ENCODE measurements around the gene TARBP1. TPM values are rescaled to one million over a fixed set of nuclear protein-coding genes. Genes with fewer than 3 reads are reported as not detected.

Gene TARBP1
- total RNA-seq, 2 donors from 2014 or later: 5.5 to 11.3 TPM

- Histone ChIP-seq H3K9me3 (peaks cover 3 to 10% of the 10 kb centered on the region in 2 donors), H3K36me3 (peaks cover 6% of the 10 kb centered on the region), H3K4me3 (no peak overlapping the region), H3K4me1 (peaks cover 0 to 4% of the 10 kb centered on the region in 2 donors), H3K27me3 (no peaks in the 10 kb centered on the region), H3K27ac (no peak overlapping the region)
- no peak for DNase-seq (ENCODE audit: low spot score)
- TF ChIP-seq CTCF (IDR thresholded peaks at IDR 0.05): no peak
These were observed 38.6 kb downstream of the TARBP1 start for GRCh38 chr1:234440348-234440747.

DNA sequence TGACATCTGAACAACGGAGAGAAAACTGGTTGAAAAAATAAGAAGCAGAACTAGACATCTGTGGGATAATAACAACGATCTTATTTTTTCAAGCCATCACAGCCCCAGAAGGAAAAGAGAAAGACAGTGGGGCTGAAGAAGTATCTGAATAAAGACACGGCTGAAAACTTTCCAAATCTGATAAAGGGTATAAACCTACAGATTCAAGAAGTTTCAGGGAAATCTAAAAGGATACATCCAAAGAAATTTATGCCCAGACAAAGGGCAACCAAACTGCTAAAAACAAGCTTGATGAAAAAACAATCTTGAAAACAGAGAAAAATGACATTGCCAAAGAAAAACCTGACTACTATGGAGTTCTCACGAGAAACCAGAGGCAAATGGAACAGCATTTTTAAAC, 40.4 kb downstream of the TARBP1 start:
- no peak for DNase-seq (ENCODE audit: low spot score)
- H3K36me3 ChIP-seq: peaks cover 3% of the 10 kb centered on the region
- no peak overlapping the region for H3K4me3 ChIP-seq
- TF ChIP-seq CTCF (IDR thresholded peaks at IDR 0.05): no peak
- H3K4me1 ChIP-seq: peaks cover 0 to 4% of the 10 kb centered on the region in 2 donors
- no peaks in the 10 kb centered on the region for H3K27me3 ChIP-seq
- H3K9me3 ChIP-seq: peaks cover 3 to 10% of the 10 kb centered on the region in 2 donors
- no peak overlapping the region for H3K27ac ChIP-seq

GRCh38 chr1:234437423-234438171, 41.4 kb downstream of the TARBP1 start:
- H3K36me3 ChIP-seq: peaks cover 5% of the 10 kb centered on the region
- H3K27me3 ChIP-seq: no peaks in the 10 kb centered on the region
- no peak for TF ChIP-seq CTCF (IDR thresholded peaks at IDR 0.05)
- no peak overlapping the region for H3K27ac ChIP-seq
- H3K4me3 ChIP-seq: no peak overlapping the region
- H3K4me1 ChIP-seq: peaks cover 0 to 4% of the 10 kb centered on the region in 2 donors
- DNase-seq (ENCODE audit: low spot score): no peak
- H3K9me3 ChIP-seq: peaks cover 3 to 10% of the 10 kb centered on the region in 2 donors

- Histone ChIP-seq H3K4me3 (no peak overlapping the region), H3K27me3 (no peaks in the 10 kb centered on the region), H3K4me1 (peaks cover 0 to 4% of the 10 kb centered on the region in 2 donors), H3K27ac (no peak overlapping the region), H3K36me3 (peaks cover 5% of the 10 kb centered on the region), H3K9me3 (peaks cover 0 to 10% of the 10 kb centered on the region in 2 donors)
- no peak for TF ChIP-seq CTCF (IDR thresholded peaks at IDR 0.05)
- no peak for DNase-seq (ENCODE audit: low spot score)
These were observed 43.4 kb downstream of the TARBP1 start for GRCh38 chr1:234435620-234436019.

DNA sequence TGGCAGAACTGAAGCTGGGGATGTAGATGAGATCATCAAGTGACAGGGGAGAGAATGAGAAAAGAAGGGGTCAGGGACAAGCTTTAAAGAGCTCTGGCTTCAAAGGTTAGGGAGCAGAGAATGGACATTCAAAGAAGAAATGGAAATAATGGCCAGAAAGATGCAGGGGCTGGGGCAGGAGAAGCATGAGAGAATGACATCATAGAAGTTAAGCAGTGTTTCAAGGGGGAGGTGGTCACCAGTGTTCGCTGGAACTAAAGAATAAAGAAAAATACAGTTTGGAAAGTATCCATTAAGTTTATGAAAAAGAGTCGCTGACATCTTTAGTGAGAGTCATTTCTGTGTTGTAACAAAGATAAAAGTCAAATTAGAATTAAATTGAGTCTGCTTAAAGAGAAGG, 44.3 kb downstream of the TARBP1 start:
- Histone ChIP-seq H3K4me1 (peaks cover 0 to 4% of the 10 kb centered on the region in 2 donors), H3K4me3 (no peak overlapping the region), H3K27ac (no peak overlapping the region), H3K9me3 (peaks cover 0 to 2% of the 10 kb centered on the region in 2 donors), H3K27me3 (no peaks in the 10 kb centered on the region), H3K36me3 (peaks cover 8% of the 10 kb centered on the region)
- TF ChIP-seq CTCF (IDR thresholded peaks at IDR 0.05): no peak
- DNase-seq (ENCODE audit: low spot score): no peak

Measured in right atrium auricular region (tissue), 2 donors.